Natural killer cell treated with Interleukin-12 subunit alpha and Interleukin-12 subunit beta and Interleukin-15 and Interleukin-18, amount 100 ng/mL, for 72 hours (primary cell): ENCODE measurements around the gene PLEKHA1. TPM values are rescaled to one million over a fixed set of nuclear protein-coding genes. Genes with fewer than 3 reads are reported as not detected.

ENCODE experiments used
- ATAC-seq, 2 donors: fragments of 150-1000 bp; cut with Tn5 transposase in 1 of 2; sonication (Bioruptor Pico), chemical (Tn5 transposase) in 1 of 2; 2 replicates each; pipeline ENCODE4 v1.10.0; 2021
- DNase-seq: peaks from one replicate; pipeline ENCODE4 v3.0.0; 2022; ENCODE audit warnings: low spot score
- H3K27ac Mint-ChIP-seq, 2 donors: 1 replicate in 1 of 2; 2 replicates in 1 of 2; pipeline ENCODE4 v1.8.0; 2022; ENCODE audit warnings: mixed read lengths in 2 of 2, mild to moderate bottlenecking in 1 of 2, moderate library complexity in 1 of 2
- H3K27me3 Mint-ChIP-seq, 2 donors: 1 replicate in 1 of 2; 2 replicates in 1 of 2; pipeline ENCODE4 v1.8.0; 2022; ENCODE audit warnings: mixed read lengths in 2 of 2
- H3K36me3 Mint-ChIP-seq: one replicate; pipeline ENCODE4 v1.8.0; 2022; ENCODE audit warnings: mixed read lengths
- H3K4me1 Mint-ChIP-seq, 2 donors: 1 replicate in 1 of 2; 2 replicates in 1 of 2; pipeline ENCODE4 v1.8.0; 2022; ENCODE audit warnings: low read depth in 2 of 2, mixed read lengths in 2 of 2, mild to moderate bottlenecking in 1 of 2
- H3K4me3 Mint-ChIP-seq: one replicate; pipeline ENCODE4 v1.8.0; 2022; ENCODE audit warnings: mixed read lengths
- H3K9me3 Mint-ChIP-seq: 2 replicates; pipeline ENCODE4 v1.8.0; 2022; ENCODE audit warnings: mixed read lengths
- total RNA-seq, 2 donors: library from RNA; stranded (reverse); gene quantifications; one replicate each; pipeline ENCODE4 v1.2.3, GENCODE V29; 2022

PLEKHA1 gene
- total RNA-seq, 2 donors from 2014 or later = 4.4 to 7.9 TPM

DNA sequence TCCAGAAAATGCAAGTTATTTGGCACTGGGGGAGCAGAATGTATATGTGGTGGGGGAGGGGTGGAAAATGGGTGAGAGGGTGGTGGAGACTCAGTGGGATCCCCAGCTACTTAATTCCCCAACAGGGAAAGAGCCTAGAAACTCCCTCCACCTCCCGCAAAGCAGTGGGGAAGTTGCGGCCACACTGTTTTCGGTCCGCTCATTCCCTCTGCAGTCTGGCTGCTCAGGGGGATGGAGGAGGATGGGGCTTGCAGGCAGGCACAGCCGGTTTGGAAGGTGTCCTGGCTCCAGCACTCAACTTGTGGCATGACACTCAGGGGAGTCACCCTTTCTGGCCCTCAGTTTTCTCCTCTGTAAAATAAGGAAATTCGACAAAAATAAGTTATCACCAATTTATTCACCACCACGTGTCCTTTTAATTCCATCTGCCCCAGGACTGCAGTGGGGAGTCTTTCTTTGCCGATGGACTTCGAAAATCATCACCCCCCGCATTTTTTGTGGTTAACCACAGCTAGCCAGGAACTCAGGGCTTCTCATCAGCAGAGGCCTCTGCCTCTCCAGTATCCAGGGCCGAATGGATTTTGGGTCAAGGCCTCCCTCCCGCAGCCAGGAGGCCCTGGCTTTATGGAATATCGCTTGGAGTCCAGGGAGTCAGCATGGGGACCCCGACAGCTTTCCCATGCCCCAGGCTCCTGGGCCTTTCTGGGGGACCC lies 85.2 kb downstream of the PLEKHA1 start:
- no peak for ATAC-seq

DNA sequence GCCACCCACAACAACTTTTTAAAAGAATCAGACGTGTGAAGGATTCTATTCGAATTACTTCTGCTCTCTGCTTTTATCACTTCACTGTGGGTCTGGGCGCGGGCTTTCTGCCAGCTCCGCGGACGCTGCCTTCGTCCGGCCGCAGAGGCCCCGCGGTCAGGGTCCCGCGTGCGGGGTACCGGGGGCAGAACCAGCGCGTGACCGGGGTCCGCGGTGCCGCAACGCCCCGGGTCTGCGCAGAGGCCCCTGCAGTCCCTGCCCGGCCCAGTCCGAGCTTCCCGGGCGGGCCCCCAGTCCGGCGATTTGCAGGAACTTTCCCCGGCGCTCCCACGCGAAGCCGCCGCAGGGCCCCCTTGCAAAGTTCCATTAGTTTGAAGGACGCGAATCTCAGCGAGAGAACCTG lies 86.4 kb downstream of the PLEKHA1 start:
- H3K4me3 Mint-ChIP-seq = no peak overlapping the region
- ATAC-seq = no peak
- H3K27me3 Mint-ChIP-seq = peaks cover 48 to 67% of the 10 kb centered on the region in 2 donors

More for the DNA sequence above, 85.2 kb downstream of the PLEKHA1 start:
- no peak overlapping the region for H3K27ac Mint-ChIP-seq
- H3K4me3 Mint-ChIP-seq = no peak overlapping the region
- no peaks in the 10 kb centered on the region for H3K36me3 Mint-ChIP-seq
- no peaks in the 10 kb centered on the region for H3K9me3 Mint-ChIP-seq
- peaks cover 41 to 57% of the 10 kb centered on the region in 2 donors for H3K27me3 Mint-ChIP-seq
- DNase-seq = no peak
- peaks cover 0 to 6% of the 10 kb centered on the region in 2 donors for H3K4me1 Mint-ChIP-seq

DNA sequence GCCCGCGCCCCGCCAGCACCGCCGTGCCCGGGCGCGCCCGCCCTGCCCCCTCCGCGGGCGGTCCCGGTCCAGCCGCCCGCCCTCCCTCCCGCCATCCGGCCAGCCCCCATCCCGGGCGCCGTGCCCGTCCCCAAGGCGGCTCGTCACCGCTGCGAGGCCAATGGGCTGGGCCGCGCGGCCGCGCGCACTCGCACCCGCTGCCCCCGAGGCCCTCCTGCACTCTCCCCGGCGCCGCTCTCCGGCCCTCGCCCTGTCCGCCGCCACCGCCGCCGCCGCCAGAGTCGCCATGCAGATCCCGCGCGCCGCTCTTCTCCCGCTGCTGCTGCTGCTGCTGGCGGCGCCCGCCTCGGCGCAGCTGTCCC lies 86.8 kb downstream of the PLEKHA1 start, which contains the start of gene HTRA1:
HTRA1 (plus strand) TSS at position 187 of the 362 bp plus-strand sequence; CDS start at position 287, 100 bp downstream.
- H3K36me3 Mint-ChIP-seq = no peaks in the 10 kb centered on the region

More for the DNA sequence above, 86.4 kb downstream of the PLEKHA1 start:
- Mint-ChIP-seq H3K9me3 (no peaks in the 10 kb centered on the region), H3K4me1 (peaks cover 0 to 6% of the 10 kb centered on the region in 2 donors), H3K36me3 (no peaks in the 10 kb centered on the region), H3K27ac (no peak overlapping the region)
- no peak for DNase-seq

DNA sequence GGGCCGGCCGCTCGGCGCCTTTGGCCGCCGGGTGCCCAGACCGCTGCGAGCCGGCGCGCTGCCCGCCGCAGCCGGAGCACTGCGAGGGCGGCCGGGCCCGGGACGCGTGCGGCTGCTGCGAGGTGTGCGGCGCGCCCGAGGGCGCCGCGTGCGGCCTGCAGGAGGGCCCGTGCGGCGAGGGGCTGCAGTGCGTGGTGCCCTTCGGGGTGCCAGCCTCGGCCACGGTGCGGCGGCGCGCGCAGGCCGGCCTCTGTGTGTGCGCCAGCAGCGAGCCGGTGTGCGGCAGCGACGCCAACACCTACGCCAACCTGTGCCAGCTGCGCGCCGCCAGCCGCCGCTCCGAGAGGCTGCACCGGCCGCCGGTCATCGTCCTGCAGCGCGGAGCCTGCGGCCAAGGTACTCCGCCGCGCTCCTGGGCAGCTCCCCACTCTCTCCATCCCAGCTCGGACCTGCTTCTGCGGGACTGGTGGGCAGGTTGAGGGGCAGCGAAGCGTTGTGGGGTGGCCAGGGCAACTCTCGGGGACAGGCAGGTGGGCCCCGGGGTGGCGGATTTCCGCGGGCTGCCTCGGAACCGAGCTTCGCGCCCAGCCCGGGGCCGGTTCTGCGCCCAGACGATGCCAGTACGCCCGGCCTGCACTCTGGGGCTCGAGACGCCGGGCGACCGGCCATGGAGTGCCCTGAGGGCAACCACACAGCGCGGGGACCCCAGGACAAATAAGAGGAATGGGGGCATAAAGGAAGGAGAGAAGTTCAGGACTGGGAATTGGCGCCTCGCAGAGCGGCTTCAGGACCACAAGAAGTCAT lies 87.4 kb downstream of the PLEKHA1 start:
- no peak for DNase-seq
- peak overlapping the region; percentile 74 for H3K4me3 Mint-ChIP-seq
- ATAC-seq = peak; percentile 35 to 37
- H3K27ac Mint-ChIP-seq = no peak overlapping the region
- H3K4me1 Mint-ChIP-seq = peaks cover 0 to 6% of the 10 kb centered on the region in 2 donors
- peaks cover 47 to 69% of the 10 kb centered on the region in 2 donors for H3K27me3 Mint-ChIP-seq
- H3K9me3 Mint-ChIP-seq = no peaks in the 10 kb centered on the region
- H3K36me3 Mint-ChIP-seq = no peaks in the 10 kb centered on the region

More for the DNA sequence above, 86.8 kb downstream of the PLEKHA1 start, which contains the start of gene HTRA1:
- Mint-ChIP-seq H3K9me3 (no peaks in the 10 kb centered on the region), H3K4me1 (peaks cover 0 to 6% of the 10 kb centered on the region in 2 donors), H3K27ac (no peak within 1 kb of the TSS), H3K4me3 (peak within 1 kb of the TSS; percentile 74), H3K27me3 (peaks cover 48 to 67% of the 10 kb centered on the region in 2 donors)
- ATAC-seq (peak in 1 of 2 donors; percentile 57), DNase-seq (no peak)

DNA sequence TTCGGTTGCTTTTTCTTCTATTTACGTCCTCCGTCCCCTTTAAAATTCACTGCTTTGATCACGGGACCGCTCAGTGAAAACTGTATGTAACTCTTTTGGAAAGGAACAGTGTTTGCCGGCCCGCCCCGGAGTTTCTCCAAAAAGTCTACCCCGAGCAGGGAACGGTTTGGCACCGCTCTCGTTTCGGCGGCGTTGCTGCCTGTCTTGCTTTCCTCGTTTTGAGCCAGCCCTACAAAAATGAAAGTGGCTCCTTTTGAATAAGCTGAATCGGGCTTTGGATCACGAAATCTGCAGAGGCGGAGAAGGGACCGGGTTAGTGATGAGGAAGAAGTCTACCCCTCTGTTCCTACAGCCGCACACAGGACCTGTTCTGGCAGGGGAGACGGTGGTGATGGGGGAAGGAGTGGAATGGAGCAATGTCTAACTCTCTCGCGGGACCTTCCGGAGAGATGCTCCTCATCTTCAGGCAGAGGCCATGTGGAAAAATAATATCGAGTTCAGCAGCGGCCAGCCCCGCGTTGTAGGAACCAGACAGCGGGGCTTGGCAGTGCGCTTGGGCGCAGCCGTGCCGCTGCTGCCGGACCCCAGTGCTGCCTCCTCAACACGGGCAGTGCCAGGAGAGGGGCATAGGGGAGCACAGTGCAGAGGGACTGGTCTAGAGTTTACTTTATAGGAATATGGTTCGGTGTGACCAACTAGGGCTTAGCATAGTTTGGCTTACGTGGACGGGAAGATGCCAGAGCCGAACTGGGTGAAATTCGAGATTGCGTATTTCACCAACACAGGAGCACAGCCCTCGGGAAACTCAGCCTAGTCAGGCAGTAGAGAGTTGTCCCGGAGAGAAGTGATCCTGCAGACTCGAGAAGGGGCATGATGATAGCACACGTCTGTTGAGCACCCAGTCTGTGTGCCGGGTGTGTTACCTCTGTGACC lies 88.3 kb downstream of the PLEKHA1 start:
- no peak overlapping the region for H3K27ac Mint-ChIP-seq
- H3K4me1 Mint-ChIP-seq = peaks cover 0 to 6% of the 10 kb centered on the region in 2 donors
- H3K27me3 Mint-ChIP-seq = peaks cover 43 to 64% of the 10 kb centered on the region in 2 donors
- H3K36me3 Mint-ChIP-seq = no peaks in the 10 kb centered on the region
- peak overlapping the region; percentile 74 for H3K4me3 Mint-ChIP-seq
- no peak for ATAC-seq
- no peaks in the 10 kb centered on the region for H3K9me3 Mint-ChIP-seq
- DNase-seq = no peak

DNA sequence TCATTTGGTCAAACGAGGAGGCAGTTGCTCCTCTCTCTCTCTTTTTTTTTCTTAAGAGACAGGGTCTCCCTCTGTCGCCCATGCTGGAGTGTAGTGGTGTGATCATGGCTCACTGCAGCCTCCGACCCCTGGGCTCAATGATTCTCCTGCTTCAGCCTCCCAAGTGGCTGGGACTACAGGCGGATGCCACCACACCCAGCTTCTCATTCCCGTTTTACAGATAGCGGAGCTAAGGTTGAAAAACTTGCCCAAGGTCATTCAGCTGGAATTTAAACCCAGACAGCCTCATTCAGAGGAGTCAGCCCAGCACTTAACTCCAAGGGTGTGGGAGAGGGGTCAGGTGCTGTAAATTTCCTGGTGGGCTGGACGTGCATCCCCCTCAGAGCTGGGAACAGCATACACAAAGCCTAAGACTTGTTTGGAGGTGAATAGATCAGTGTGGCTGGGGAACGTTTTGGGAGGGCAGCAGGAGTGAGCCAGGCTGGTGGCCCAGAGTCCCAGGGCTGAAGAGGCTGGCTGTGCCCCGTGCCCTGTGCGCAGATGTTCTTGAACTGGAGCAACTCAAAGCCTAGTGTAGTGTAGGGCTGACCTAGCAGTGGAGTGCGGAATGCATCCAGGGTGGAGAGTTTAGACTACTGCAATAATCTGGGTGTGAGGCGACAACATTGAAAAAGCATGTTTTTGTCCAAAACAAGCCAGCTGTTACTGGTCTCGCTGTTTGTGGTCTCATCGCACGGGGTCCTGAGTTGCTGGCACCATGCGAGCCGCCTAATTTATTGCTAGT lies 89.2 kb downstream of the PLEKHA1 start:
- H3K9me3 Mint-ChIP-seq = no peaks in the 10 kb centered on the region
- no peak for DNase-seq
- peaks cover 41 to 56% of the 10 kb centered on the region in 2 donors for H3K27me3 Mint-ChIP-seq
- peak overlapping the region; percentile 46 for H3K4me3 Mint-ChIP-seq
- no peaks in the 10 kb centered on the region for H3K36me3 Mint-ChIP-seq
- no peak for ATAC-seq
- peaks cover 0 to 6% of the 10 kb centered on the region in 2 donors for H3K4me1 Mint-ChIP-seq
- no peak overlapping the region for H3K27ac Mint-ChIP-seq

DNA sequence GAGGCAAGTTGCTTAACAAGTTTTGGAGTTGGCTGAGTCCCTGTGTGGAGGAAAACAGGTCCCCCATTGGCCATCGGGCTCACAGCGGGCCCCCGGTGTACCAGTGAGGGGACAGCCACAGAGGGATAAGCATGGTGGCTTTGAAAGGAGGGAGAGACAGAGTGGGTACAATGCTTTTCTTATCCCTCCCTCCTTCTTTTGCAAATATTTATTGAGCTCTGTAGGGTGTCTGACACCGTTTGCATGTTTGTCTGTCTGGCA lies 89.7 kb downstream of the PLEKHA1 start:
- H3K4me3 Mint-ChIP-seq = no peak overlapping the region
- no peak for DNase-seq
- H3K27me3 Mint-ChIP-seq = peaks cover 36 to 51% of the 10 kb centered on the region in 2 donors
- peaks cover 0 to 6% of the 10 kb centered on the region in 2 donors for H3K4me1 Mint-ChIP-seq
- no peaks in the 10 kb centered on the region for H3K36me3 Mint-ChIP-seq
- H3K27ac Mint-ChIP-seq = no peak overlapping the region
- H3K9me3 Mint-ChIP-seq = no peaks in the 10 kb centered on the region
- no peak for ATAC-seq

DNA sequence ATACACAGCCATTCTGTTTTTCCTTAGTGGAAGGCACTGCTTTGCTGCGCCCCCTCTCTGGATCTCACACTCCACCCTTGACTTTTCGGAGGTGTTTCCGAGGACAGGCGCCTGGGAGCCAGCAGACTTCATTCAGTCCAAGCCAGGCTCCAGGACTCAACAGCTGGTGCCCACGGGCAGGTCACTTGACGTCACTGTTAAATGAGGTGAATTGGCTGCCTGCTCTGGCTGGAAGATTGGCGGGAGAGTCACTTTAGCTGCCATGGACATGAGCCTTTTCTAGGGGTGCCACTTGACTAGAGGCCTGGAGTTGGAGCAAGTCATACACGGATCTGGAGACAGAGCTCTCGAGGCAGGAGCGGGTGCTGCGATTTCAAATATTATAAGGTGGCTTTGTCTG lies 90.1 kb downstream of the PLEKHA1 start:
- Mint-ChIP-seq H3K27me3 (peaks cover 31 to 47% of the 10 kb centered on the region in 2 donors), H3K9me3 (no peaks in the 10 kb centered on the region), H3K4me1 (peaks cover 0 to 6% of the 10 kb centered on the region in 2 donors), H3K36me3 (no peaks in the 10 kb centered on the region), H3K4me3 (no peak overlapping the region), H3K27ac (no peak overlapping the region)
- ATAC-seq (no peak), DNase-seq (no peak)

DNA sequence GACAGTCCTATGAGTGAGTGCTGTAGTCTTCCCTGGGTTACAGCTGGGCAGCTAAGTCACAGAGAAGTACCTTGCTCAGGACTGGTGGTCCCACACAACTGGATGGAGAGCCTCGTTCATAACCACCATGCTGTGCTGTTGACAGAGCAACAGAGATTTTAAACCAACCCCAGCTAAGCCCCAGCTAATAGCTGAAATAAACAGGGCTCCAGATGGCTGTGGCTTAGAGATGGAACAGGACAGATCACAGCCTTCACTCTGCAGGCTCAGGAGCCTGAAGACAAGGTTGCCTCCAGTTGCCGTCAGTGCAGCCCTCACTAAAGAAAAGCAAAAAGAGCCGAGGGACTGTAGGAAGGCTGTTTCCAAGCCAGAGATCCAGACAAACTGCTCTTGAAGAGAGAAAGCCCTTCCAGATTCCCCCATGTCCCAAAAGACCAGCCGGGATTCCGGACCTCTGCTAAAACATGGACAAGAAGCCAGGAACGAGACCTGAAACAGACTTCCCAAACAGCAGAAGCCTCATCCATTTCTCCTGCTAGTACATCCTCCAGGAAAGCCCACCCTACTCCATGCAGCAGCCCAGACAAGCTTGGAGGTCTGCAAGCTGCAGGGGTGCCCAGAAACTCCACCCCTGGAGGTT lies 91.0 kb downstream of the PLEKHA1 start:
- no peaks in the 10 kb centered on the region for H3K36me3 Mint-ChIP-seq
- no peaks in the 10 kb centered on the region for H3K9me3 Mint-ChIP-seq
- DNase-seq (no peak), ATAC-seq (peak in 1 of 2 donors; percentile 25)
- H3K27me3 Mint-ChIP-seq = peaks cover 40 to 51% of the 10 kb centered on the region in 2 donors
- H3K27ac Mint-ChIP-seq = no peak overlapping the region
- no peak overlapping the region for H3K4me3 Mint-ChIP-seq
- peaks cover 0 to 6% of the 10 kb centered on the region in 2 donors for H3K4me1 Mint-ChIP-seq

DNA sequence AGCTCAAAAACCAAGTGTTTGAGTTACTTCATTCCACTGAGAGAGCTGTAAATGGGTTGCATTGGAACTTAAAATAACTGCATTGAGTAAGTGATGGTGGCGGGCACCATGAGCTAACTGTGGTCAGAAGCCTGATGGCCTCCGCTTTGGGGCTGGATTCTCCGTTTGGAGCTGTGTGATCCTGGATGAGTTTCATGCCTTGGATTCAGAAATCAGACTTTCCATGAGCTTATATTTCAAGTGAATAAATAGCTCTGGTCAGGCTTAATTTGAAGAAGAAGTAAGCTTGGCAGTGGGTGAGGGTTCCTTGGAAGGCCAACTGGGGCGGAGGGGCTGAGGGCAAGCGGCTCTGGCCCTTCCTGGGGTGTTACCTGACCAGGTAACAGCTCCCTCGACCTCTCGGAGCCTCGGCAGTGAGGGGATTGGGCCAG lies 92.5 kb downstream of the PLEKHA1 start:
- Mint-ChIP-seq H3K27ac (no peak overlapping the region), H3K36me3 (no peaks in the 10 kb centered on the region), H3K4me1 (peaks cover 0 to 6% of the 10 kb centered on the region in 2 donors), H3K27me3 (peaks cover 49 to 62% of the 10 kb centered on the region in 2 donors), H3K4me3 (no peak overlapping the region), H3K9me3 (no peaks in the 10 kb centered on the region)
- DNase-seq (no peak), ATAC-seq (no peak)

DNA sequence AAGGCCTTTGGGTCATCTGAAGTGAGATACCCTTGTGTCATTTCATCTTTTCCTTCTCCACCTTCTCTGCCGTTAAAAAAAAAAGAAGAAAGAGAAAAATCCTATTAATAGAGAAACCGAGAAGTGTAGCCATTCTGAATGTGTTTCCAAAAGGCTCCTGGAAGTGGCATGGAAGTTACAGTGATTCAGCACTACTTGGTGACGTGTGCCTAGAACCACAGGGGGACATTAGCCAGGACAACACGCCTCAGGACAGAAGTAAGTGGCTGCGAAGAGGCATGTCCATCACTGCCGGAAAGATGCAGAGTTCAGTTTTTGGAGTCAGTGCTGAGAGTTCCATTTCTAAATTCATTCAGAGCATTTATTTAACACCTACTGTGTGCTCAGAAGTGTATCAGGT lies 93.2 kb downstream of the PLEKHA1 start:
- DNase-seq (no peak), ATAC-seq (no peak)
- Mint-ChIP-seq H3K9me3 (no peaks in the 10 kb centered on the region), H3K4me1 (peaks cover 0 to 2% of the 10 kb centered on the region in 2 donors), H3K36me3 (no peaks in the 10 kb centered on the region), H3K27ac (no peak overlapping the region), H3K4me3 (no peak overlapping the region), H3K27me3 (peaks cover 44 to 57% of the 10 kb centered on the region in 2 donors)

DNA sequence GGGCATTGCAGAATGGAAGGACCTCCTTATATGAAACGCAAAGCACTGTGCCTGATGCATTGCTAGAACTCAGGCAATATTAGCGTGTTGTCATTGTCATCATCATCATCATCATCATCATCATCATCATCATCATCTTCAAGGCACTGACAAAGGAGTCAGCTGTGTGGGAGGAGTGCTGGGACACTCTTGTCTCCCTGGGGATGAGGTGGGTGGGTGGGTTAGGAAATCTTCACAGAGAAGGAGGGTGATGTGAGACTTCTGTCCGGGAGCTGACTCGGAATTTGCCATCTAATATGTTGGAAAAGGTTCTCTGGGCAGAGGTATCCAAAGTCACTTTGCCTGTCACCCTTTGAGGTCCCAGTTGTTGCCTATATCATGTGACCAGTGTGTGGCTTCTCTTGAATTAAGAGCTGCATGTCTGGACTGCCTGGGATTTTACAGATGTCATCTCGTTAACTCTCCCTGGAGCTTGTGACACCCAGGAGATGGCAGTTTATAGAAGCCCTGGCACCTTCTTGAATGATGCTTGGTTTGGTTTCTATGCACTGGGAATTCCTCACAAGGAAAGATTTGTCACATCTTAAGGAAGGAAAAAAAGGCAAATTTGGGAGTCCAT lies 93.9 kb downstream of the PLEKHA1 start:
- no peaks in the 10 kb centered on the region for H3K9me3 Mint-ChIP-seq
- DNase-seq = no peak
- H3K4me3 Mint-ChIP-seq = no peak overlapping the region
- H3K4me1 Mint-ChIP-seq = no peaks in the 10 kb centered on the region
- no peaks in the 10 kb centered on the region for H3K36me3 Mint-ChIP-seq
- no peak overlapping the region for H3K27ac Mint-ChIP-seq
- ATAC-seq = no peak
- peaks cover 39 to 50% of the 10 kb centered on the region in 2 donors for H3K27me3 Mint-ChIP-seq
